NCI-H1105 treated with DMSO at 0.1 percent for 48 hours (cell line): ENCODE data around the gene THBS4.

Source experiments
- DNase-seq: peaks from one replicate; lab custom pipeline; 2025; lab: John Stamatoyannopoulos, UW

The THBS4 gene

DNA sequence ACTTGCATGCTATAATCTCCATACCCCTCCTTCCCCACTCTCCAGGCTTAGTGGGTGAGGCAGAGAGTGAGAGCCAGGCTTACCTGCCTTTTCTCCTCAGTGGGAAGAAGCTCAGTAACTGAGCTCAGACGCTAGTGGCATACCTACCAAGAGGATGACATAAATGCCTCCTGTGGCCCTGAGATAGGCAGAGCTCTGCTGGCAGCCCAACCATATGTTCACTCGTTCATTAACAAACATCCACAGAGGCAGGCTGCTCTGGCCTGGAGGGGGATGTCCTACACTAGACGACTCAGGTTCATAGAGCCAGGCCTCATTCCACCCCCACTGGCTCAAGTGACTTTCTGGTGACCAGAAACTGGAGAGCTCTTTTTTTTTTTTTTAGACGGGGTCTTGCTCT is 81.3 kb downstream of the THBS4 start:
- no peak for DNase-seq

DNA sequence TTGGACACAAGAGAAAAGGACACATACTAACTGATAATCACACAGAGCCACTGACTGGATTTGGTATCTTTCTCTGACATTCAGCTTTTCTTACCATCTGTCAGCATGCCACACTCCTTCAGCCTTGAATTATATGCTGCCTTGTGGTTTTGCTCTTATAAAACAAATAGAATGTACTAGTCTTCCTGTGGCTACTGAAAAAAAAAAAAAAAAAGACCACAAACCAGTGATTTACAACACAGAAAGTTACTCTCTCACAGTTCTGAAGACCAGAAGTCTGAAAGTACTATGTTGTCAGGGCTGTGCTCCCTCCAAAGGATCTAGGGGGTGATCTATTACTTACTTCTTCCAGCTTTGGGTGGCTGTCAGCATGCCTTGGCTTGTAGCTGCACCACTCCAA is 82.3 kb downstream of the THBS4 start:
- DNase-seq, result no peak

DNA sequence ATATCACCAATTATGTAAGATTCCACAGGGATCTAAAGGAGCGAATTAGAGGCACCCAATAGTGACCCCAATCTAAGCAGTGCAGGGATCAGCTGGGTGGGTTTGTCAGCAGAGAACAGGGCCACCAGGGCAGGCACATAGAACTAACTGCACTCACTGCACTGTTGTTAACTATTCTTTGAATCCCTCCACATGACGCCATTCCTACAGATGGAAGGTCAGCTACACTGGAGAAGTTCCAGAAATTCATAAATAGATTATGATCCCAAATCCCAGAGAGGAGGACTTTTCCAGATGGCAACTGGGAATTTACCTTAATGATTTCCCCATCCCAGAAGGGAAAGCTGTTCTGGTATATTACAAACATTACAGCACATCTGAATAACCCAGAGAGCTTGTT is 84.2 kb downstream of the THBS4 start:
- no peak for DNase-seq

DNA sequence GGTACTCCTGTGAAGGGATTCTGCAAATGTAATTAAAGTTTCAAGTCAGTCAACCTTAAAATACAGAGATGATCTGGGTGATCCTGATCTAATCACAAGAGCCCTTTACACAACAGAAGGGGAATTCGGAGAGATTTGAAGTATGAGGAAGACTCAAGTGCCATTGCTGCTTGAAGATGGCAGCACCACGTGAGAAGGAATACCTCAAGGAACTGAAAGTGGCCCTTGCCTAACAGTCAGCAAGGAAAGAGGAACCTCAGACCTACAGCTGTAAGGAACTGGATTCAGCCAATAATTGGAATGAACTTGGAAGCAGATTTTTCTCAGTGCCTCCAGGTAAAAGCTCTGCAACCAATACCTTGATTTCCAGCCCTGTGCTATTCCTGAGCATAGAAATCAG is 87.4 kb downstream of the THBS4 start:
- DNase-seq, result no peak

DNA sequence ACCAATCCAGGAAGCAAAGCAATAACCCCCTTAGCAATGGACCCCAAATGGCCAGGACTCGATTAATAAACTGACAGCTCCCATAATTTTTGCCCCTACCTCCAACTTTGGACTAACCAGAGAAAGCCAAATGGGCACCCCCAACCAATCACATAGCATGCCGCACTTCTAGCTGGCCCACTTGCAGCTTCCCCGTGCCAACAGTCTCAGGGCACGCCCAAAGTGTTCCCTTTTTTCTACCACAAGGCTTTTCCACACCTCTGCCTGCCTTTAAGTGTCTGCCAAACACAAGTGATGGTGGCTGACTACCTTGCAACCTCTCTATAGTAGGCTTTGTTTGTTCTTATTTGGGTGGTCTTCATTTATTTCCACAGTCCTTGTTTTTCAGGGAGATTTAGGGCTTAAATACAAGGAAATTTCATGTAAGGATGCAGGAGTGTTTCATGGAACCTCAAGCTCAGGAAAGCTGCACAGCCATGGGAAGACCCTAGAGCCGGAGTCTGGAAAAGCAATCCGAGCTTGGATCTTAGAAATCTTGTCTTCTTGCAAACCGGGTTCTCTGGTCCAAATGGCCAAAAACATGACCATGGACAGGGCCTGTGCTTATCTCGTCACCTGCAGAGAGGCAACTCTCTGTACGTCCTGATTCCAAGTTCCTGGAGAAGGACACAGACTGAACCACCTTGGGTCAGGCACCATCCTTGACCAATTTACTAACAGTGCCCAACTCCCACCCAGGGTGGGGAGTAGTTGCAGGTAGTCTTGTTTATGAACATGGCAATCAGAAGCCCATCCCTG is 89.2 kb downstream of the THBS4 start:
- DNase-seq, result no peak

DNA sequence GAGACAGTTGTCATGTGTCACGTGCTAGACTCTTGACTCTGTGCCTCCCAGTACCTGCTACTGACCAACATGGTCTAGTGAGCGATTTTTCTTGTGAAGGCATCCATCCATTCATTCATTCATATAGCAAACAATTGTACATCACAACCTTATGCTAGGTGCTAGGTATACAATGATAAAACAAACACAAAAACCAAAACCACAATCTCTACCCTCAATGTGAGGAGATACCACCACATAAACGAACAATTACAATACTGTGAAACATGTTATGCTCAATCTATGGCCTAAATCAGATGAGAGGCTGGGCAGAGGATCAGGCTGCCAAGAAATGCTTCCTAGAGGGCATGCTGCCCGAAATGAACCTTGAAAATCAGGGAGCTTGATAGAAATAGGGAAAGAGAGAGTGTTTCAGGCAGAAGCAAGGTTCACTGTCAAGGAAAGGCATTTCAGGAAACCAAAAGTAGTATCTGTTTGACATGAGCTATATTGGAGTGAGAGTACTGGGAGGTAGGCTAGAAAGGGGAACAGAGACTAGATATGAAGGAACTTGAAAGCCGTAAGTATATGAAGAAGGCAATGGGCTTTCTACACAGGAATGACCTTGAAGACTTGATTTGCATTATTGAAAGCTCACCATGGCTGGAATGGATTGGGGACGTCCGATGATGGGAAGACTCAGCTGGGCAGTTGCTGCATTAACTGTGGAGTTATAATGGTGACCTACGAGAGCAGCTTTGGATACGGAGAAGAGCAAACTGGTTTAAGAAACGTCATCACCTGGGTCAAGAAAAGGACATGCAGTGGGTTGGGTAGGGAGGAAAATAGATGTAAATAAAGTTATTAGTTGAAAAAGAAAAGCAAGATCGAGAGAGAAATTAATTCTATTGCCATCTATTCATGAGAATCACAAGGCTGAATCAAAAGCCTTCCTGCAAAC is 90.1 kb downstream of the THBS4 start:
- DNase-seq, result no peak

DNA sequence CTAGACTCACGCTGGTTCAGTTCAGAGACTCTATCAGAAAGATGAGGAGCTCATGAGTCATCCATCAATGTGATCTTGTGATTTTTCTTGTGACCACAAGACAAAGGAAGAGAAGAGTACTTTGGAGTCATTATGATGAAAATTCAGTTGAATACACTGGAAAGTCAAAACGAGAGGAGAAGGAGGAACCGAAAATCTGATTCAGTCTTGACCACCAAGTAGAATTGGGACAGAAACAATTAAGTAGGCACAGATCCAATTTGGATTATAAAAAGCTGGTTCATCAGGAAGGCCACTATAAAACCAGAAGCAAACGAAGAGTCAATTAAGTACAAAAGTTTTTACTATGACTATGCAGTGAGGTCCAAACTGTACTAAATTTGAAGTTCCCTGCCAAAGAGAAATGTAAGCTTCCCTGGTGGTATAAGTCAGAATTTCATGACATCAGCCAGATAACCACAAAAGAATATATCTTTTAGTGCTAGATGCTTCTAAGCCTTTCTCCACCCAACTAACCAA is 90.9 kb downstream of the THBS4 start:
- no peak for DNase-seq

DNA sequence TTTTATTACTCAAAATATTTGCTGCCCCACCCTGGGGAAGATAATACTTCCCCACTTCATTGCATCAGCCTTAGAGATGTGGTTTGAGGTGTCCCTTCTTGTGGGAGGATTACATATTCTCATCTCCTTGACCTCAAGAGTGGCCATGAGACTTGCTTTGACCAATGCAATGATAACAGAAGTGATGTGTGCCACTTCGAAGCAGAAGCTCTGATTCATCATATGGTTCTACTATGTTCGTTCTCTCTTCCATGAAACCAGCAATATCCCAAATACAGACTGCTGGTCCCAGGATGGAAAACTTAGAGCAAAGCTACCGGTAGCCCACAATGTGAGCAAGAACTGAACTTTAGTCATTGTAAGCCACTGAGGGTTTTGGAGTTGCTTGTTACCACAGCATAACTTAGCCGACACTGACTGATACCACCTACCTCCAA is 92.0 kb downstream of the THBS4 start:
- DNase-seq, result no peak

DNA sequence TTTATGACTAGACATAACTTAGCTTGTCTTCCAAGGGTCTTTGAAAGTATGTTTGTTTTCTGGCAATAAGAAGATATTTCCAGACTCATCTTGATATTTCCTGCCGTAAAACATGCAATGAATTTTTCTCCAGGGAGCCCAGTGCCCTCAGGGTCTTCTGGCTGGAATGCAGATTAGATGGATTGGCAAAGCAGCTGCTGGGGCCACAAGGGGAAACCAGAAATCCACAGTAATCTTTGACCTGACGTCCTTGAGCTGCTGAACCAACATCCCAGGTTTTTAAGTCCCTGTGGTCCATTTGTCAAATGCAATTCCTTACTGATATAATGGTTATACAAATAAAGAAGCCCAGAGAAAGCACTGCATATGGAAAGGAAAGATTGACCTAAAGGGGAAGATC is 93.0 kb downstream of the THBS4 start:
- DNase-seq, result no peak

DNA sequence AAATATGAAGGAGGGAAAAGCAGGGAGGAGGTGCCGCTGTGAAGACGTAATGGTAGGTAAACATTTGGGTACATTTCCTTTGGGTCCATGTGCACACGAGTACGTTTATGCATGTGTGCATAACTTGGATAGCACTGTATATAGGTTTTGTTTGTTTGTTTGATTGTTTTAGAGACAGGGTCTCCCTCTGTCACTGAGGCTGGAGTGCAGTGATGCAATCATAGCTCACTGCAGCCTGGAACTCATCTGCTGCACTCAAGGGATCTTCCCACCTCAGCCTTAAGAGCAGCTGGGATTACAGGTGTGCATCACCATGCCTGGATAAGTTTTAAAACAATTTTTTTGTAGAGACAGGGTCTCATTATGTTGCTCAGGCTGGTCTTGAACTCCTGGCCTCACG is 94.0 kb downstream of the THBS4 start:
- no peak for DNase-seq
